ENCODE measurements around the gene ATN1. TPM values are rescaled to one million over a fixed set of nuclear protein-coding genes. Genes with fewer than 3 reads are reported as not detected.

The ATN1 gene
- total RNA-seq, 1 donor from 2014 or later = 139 TPM

DNA sequence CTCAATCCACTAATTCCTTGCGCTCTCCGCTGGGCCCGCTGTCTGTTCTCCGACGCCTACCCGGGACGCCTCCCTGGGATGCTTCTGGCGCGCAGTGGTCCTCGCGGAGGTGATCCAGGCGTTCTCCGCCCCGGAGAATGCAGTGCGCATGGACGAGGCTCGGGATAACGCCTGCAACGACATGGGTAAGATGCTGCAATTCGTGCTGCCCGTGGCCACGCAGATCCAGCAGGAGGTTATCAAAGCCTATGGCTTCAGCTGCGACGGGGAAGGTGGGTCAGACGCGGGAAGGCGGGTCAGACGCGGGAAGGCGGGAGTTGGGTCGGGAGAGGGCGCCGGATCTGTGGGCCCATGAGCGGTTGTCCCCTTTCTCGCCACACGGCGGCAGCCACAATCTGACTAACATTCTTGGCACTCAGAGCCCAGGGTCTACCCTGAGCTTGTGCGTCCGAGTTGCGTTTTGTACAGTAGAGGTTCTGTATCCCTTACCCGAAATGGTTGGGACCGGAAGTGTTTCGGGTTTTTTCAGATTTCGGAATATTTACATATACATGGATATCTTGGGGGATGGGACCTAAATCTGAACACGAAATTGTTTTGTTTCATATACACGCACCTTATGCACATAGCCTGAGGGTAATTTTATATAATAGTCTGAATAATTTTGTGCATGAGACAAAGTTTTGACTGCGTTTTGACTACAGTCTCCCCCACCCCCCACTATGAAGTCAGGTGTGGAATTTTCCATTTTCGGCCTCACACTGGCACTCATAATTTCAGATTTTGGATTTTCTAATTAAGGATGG lies 16.8 kb downstream of the ATN1 start:
- Mint-ChIP-seq H3K36me3 (peaks cover 16% of the 10 kb centered on the region), H3K4me1 (ENCODE audit: unreplicated experiment) (peaks cover 3% of the 10 kb centered on the region), H3K27ac (peak overlapping the region; percentile 99), H3K4me3 (peak overlapping the region; percentile 98), H3K27me3 (peaks cover 9% of the 10 kb centered on the region), H3K9me3 (no peaks in the 10 kb centered on the region)
- peak; percentile 92 for DNase-seq (ENCODE audit: extremely low spot score, unreplicated experiment)
- TF ChIP-seq, protein P1, sequence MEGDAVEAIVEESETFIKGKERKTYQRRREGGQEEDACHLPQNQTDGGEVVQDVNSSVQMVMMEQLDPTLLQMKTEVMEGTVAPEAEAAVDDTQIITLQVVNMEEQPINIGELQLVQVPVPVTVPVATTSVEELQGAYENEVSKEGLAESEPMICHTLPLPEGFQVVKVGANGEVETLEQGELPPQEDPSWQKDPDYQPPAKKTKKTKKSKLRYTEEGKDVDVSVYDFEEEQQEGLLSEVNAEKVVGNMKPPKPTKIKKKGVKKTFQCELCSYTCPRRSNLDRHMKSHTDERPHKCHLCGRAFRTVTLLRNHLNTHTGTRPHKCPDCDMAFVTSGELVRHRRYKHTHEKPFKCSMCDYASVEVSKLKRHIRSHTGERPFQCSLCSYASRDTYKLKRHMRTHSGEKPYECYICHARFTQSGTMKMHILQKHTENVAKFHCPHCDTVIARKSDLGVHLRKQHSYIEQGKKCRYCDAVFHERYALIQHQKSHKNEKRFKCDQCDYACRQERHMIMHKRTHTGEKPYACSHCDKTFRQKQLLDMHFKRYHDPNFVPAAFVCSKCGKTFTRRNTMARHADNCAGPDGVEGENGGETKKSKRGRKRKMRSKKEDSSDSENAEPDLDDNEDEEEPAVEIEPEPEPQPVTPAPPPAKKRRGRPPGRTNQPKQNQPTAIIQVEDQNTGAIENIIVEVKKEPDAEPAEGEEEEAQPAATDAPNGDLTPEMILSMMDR (conservative IDR thresholded peaks at IDR 0.05) = peak; percentile 87

DNA sequence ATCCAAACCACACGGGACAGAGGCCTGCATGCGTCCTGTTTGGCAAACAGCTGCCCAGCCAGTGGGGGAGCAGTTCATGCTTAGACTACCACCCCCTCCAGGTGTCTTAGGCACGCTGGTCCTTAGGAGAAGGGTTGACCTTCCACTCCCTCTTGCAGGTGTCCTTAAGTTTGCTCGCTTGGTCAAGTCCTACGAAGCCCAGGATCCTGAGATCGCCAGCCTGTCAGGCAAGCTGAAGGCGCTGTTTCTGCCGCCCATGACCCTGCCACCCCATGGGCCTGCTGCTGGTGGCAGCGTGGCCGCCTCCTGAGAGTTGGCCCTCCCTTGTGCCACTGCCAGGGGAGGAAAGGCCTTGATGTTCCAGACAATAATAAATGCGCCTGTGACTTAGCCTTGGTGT lies 17.9 kb downstream of the ATN1 start:
- Mint-ChIP-seq H3K4me1 (ENCODE audit: unreplicated experiment) (peaks cover under 1% of the 10 kb centered on the region), H3K9me3 (no peaks in the 10 kb centered on the region), H3K4me3 (peak overlapping the region; percentile 98), H3K27ac (peak overlapping the region; percentile 99), H3K27me3 (peaks cover 9% of the 10 kb centered on the region), H3K36me3 (peaks cover 13% of the 10 kb centered on the region)
- no peak for DNase-seq (ENCODE audit: extremely low spot score, unreplicated experiment)
- TF ChIP-seq, protein P1 (conservative IDR thresholded peaks at IDR 0.05) = no peak

DNA sequence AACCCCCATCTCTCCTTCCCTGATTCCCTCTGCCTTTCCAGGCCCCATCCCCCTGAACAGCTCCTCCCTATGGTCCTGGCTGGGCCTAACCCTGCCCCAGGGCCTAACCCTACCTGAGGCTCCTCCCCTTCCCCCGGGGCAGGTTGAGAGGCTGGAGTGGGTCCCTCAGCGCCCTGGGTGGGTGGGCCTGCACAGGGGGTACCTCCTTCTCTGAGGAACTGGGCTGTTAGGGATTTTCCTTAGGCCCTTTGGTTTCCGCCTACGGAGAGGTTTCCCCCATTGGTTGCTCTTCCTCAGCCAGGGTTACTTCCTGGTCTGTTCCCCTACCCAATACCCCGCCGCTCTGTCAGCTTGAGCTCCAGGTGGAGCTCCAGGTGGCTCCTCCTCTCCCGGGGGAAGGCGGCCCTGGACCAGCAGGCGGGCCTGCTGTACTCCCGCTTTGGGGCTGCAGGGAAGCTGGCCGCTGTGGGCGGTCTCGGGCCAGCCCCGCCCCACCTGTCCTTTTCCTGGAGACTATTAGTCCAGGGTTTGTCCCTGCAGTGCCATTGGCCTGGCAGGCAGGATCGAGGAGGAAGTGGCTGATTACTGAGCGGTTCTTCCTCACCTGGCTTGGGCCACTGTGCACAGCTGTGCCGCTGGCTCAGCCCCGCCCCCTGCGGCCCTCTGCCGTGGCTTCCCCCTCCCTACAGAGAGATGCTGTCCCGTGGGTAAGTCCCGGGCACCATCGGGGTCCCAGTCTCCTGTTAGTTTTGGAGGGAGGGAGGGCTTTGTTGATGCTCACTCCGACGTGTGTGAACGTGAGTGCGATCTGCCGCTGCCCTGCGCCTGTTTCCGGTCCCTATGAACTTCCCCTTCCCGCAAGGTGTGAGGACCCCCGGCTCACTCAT lies 18.5 kb downstream of the ATN1 start:
- TF ChIP-seq, protein P1 (conservative IDR thresholded peaks at IDR 0.05) = no peak
- peaks cover 10% of the 10 kb centered on the region for H3K36me3 Mint-ChIP-seq
- no peaks in the 10 kb centered on the region for H3K4me1 Mint-ChIP-seq (ENCODE audit: unreplicated experiment)
- DNase-seq (ENCODE audit: extremely low spot score, unreplicated experiment) = peak; percentile 88
- H3K27me3 Mint-ChIP-seq = peaks cover 9% of the 10 kb centered on the region
- H3K4me3 Mint-ChIP-seq = peak overlapping the region; percentile 84
- H3K27ac Mint-ChIP-seq = peak overlapping the region; percentile 99
- no peaks in the 10 kb centered on the region for H3K9me3 Mint-ChIP-seq

GRCh38 chr12:6946920-6947374 lies 19.2 kb downstream of the ATN1 start:
- H3K36me3 Mint-ChIP-seq = peaks cover 8% of the 10 kb centered on the region
- no peaks in the 10 kb centered on the region for H3K9me3 Mint-ChIP-seq
- peak overlapping the region; percentile 84 for H3K4me3 Mint-ChIP-seq
- peaks cover 9% of the 10 kb centered on the region for H3K27me3 Mint-ChIP-seq
- TF ChIP-seq, protein P1 (conservative IDR thresholded peaks at IDR 0.05) = no peak
- H3K27ac Mint-ChIP-seq = peak overlapping the region; percentile 99
- no peaks in the 10 kb centered on the region for H3K4me1 Mint-ChIP-seq (ENCODE audit: unreplicated experiment)
- no peak for DNase-seq (ENCODE audit: extremely low spot score, unreplicated experiment)

- DNase-seq (ENCODE audit: extremely low spot score, unreplicated experiment) = no peak
- no peaks in the 10 kb centered on the region for H3K9me3 Mint-ChIP-seq
- H3K27ac Mint-ChIP-seq = no peak overlapping the region
- H3K36me3 Mint-ChIP-seq = peaks cover 4% of the 10 kb centered on the region
- H3K4me1 Mint-ChIP-seq (ENCODE audit: unreplicated experiment) = no peaks in the 10 kb centered on the region
- TF ChIP-seq, protein P1 (conservative IDR thresholded peaks at IDR 0.05) = no peak
- H3K4me3 Mint-ChIP-seq = no peak overlapping the region
- H3K27me3 Mint-ChIP-seq = peaks cover 9% of the 10 kb centered on the region
Measured at GRCh38 chr12:6947615-6948014, 19.9 kb downstream of the ATN1 start.

Measured in type B pancreatic cell (in vitro differentiated cells).